ENCODE data around the gene CZIB. TPM values are rescaled to one million over a fixed set of nuclear protein-coding genes. Genes with fewer than 3 reads are reported as not detected.

CZIB gene
- total RNA-seq, 1 donor from 2014 or later = 115 TPM

- Histone ChIP-seq H3K4me2 (no peak overlapping the region), H4K20me1 (ENCODE audit: low read depth) (no peaks in the 10 kb centered on the region), H3K27ac (no peak overlapping the region), H2AFZ (replicated peaks) (no peak overlapping the region), H3K9me3 (ENCODE audit: low read depth) (no peaks in the 10 kb centered on the region), H3K79me2 (ENCODE audit: low read depth) (no peaks in the 10 kb centered on the region), H3K27me3 (no peaks in the 10 kb centered on the region), H3K4me1 (no peaks in the 10 kb centered on the region), H3F3A (ENCODE audit: low read depth) (no peaks in the 10 kb centered on the region), H3K9ac (no peak overlapping the region), H3K4me3 (no peak overlapping the region), H3K36me3 (no peaks in the 10 kb centered on the region)
- no peak for DNase-seq (ENCODE audit: low spot score)
- H3K27ac Mint-ChIP-seq = no peak overlapping the region
- H3K4me1 Mint-ChIP-seq = no peaks in the 10 kb centered on the region
- peaks cover 11% of the 10 kb centered on the region for H3K36me3 Mint-ChIP-seq
- no peak for TF ChIP-seq CTCF (IDR thresholded peaks at IDR 0.05)
- TF ChIP-seq EZH2 (IDR thresholded peaks at IDR 0.05) = no peak
- no peak for TF ChIP-seq EZH2phosphoT487 (IDR thresholded peaks at IDR 0.05)
- no peak overlapping the region for H3K4me3 Mint-ChIP-seq
- no peaks in the 10 kb centered on the region for H3K9me3 Mint-ChIP-seq
- H3K27me3 Mint-ChIP-seq (ENCODE audit: insufficient read depth, low read depth) = no peaks in the 10 kb centered on the region
Measured at GRCh38 chr1:53254011-53254640, 33.7 kb upstream of the CZIB start.

GRCh38 chr1:53250325-53250724 is 29.9 kb upstream of the CZIB start:
- Histone ChIP-seq H3K9me3 (ENCODE audit: low read depth) (no peaks in the 10 kb centered on the region), H4K20me1 (ENCODE audit: low read depth) (no peaks in the 10 kb centered on the region), H3K9ac (no peak overlapping the region), H3K4me2 (no peak overlapping the region), H3K4me3 (no peak overlapping the region), H3K36me3 (no peaks in the 10 kb centered on the region), H2AFZ (replicated peaks) (no peak overlapping the region), H3K27ac (no peak overlapping the region), H3K79me2 (ENCODE audit: low read depth) (no peaks in the 10 kb centered on the region), H3K4me1 (no peaks in the 10 kb centered on the region), H3F3A (ENCODE audit: low read depth) (no peaks in the 10 kb centered on the region), H3K27me3 (no peaks in the 10 kb centered on the region)
- DNase-seq (ENCODE audit: low spot score) = no peak
- TF ChIP-seq CTCF (IDR thresholded peaks at IDR 0.05) = no peak
- no peak for TF ChIP-seq EZH2 (IDR thresholded peaks at IDR 0.05)
- no peak for TF ChIP-seq EZH2phosphoT487 (IDR thresholded peaks at IDR 0.05)
- H3K36me3 Mint-ChIP-seq = peaks cover 10% of the 10 kb centered on the region
- H3K4me1 Mint-ChIP-seq = no peaks in the 10 kb centered on the region
- no peaks in the 10 kb centered on the region for H3K27me3 Mint-ChIP-seq (ENCODE audit: insufficient read depth, low read depth)
- no peak overlapping the region for H3K4me3 Mint-ChIP-seq
- H3K9me3 Mint-ChIP-seq = no peaks in the 10 kb centered on the region
- H3K27ac Mint-ChIP-seq = no peak overlapping the region

GRCh38 chr1:53249706-53250105 is 29.3 kb upstream of the CZIB start:
- H3K27me3 Mint-ChIP-seq (ENCODE audit: insufficient read depth, low read depth) = no peaks in the 10 kb centered on the region
- H3K36me3 Mint-ChIP-seq = peaks cover 10% of the 10 kb centered on the region
- Histone ChIP-seq H3K27ac (no peak overlapping the region), H3K36me3 (no peaks in the 10 kb centered on the region), H3K4me3 (no peak overlapping the region), H3F3A (ENCODE audit: low read depth) (peaks cover 3% of the 10 kb centered on the region), H2AFZ (replicated peaks) (no peak overlapping the region), H3K79me2 (ENCODE audit: low read depth) (no peaks in the 10 kb centered on the region), H3K9me3 (ENCODE audit: low read depth) (no peaks in the 10 kb centered on the region), H3K27me3 (no peaks in the 10 kb centered on the region), H4K20me1 (ENCODE audit: low read depth) (no peaks in the 10 kb centered on the region), H3K4me1 (no peaks in the 10 kb centered on the region), H3K9ac (no peak overlapping the region), H3K4me2 (no peak overlapping the region)
- no peak overlapping the region for H3K4me3 Mint-ChIP-seq
- DNase-seq (ENCODE audit: low spot score) = no peak
- no peak overlapping the region for H3K27ac Mint-ChIP-seq
- no peak for TF ChIP-seq CTCF (IDR thresholded peaks at IDR 0.05)
- TF ChIP-seq EZH2phosphoT487 (IDR thresholded peaks at IDR 0.05) = no peak
- TF ChIP-seq EZH2 (IDR thresholded peaks at IDR 0.05) = no peak
- no peaks in the 10 kb centered on the region for H3K9me3 Mint-ChIP-seq
- no peaks in the 10 kb centered on the region for H3K4me1 Mint-ChIP-seq

Data from neural progenitor cell (in vitro differentiated cells).